GM19023 (cell line): ENCODE data around the gene ABCD2.
"Not testable (repeated sequence)": the region's sequence is repeated elsewhere in the genome, so short reads cannot be mapped to it uniquely, and the experiment has no call there.

Experiments
- ATAC-seq: cut with Tn5 transposase; IDR thresholded peaks from one replicate; pipeline ENCODE4 v1.9.1; 2021; ENCODE audit warnings: mild to moderate bottlenecking, moderate library complexity; ENCODE audit not compliant: unreplicated experiment

The ABCD2 gene

DNA sequence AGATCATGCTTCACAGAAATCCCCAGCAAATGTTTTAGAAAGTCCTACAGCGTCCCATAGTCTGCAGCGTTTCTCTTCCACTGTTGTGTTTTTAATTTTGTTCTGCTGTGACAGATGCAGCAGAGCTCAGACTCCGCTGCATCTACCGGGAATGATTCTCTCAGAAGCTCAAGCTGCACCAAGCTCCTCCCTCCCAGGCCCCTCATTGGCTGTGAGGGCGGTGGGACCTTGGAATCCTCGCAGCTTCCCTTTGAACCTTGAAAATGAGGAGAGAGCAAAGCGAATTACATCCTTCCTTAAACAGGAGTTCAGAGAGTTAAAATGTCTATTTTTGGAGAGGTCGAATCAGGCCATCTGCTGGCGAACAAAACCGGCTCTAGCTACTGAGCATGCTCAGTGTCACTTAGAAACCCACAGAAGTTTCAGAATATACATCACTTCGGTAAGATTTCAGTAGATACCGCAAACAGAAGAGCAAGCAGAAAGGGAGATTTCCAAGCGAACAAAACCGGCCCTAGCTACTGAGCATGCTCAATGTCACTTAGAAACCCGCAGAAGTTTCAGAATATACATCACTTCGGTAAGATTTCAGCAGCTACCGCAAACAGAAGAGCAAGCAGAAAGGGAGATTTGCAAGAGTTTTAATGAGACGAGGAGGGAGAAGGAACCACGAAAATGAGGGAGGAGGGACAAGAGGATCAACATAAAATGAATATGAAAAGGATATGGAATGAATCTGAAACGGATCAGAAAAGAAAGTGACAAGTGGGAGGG is at the start of gene ABCD2:
ABCD2 (minus strand) TSS at position 144 of the 774 bp plus-strand sequence. CDS start 188 bp downstream, outside the sequence.
- ATAC-seq, result peak; percentile 79

DNA sequence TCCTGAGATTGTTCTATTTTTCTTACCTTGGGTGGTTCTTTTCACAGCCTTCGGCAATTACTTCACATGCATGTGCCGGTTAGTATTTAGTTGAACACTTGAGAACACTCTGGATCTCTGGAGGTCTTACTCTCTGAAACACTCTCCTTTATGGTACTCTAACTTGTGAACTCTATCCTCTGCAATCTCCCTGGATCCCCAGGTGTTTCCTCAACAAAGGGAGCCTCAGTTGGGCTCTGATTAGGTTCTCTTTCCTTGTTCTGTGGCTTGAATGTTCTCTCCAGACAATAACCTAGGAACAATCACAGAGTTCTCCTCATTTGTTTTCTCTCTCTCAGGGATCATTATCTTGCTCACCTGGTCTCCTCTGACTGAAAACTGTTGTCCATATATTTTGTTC is 40.5 kb upstream of the ABCD2 start:
- no peak for ATAC-seq

DNA sequence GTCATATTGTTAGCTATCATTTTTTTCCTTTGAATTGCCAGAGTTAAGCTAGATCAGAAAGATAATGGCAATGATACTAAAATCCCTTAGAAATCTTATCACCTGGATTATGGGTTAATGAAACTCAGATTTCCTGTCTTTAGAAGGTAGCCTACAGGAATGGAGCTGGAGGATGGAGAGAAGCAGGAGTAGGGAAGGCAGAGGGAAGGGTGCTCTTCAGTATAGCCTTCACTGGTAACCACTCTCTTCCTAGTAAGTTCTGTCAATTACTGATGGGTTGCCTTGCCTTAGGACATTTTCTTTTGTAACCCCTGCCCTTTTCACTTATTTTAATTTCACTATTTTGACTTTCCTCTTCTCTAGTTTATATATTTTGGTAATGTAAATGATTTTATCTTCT is 27.8 kb upstream of the ABCD2 start:
- no peak for ATAC-seq

DNA sequence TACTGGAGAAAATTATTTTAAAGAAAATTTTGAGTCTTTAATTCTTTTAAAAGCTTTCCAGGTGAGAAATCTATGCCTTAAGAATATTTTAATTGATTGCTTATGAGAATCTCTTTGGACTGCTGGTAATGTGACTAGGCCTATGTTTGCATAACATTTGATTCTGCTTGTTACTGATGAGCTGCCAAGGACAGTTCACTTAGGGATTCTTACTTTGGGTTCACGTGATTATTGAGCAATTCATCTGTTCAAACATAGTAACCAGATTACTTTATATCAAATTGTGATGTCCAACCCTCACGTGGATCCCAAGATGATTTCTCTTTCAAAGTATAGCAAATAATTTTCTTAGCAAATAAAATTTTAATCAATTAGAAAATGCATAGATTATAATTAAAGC is 27.4 kb upstream of the ABCD2 start:
- ATAC-seq, result no peak

DNA sequence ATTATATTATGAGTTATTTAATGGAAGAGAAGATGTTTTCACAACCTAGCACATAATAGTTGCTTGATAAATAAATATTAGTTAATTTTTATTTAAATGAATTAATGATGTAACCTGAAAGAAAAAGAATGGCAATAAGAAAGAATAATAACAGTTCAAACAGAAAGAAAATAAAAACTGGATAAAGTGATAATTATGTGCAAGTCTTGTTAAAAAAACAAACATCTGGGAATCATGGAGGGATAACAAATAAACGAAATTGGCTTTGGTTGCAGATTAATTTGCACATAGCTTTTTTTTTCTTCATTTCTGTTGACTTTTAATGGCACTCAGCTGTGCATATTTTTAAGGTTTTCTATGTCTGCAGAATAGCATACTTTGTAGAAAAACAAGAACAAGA is 23.4 kb upstream of the ABCD2 start:
- no peak for ATAC-seq

DNA sequence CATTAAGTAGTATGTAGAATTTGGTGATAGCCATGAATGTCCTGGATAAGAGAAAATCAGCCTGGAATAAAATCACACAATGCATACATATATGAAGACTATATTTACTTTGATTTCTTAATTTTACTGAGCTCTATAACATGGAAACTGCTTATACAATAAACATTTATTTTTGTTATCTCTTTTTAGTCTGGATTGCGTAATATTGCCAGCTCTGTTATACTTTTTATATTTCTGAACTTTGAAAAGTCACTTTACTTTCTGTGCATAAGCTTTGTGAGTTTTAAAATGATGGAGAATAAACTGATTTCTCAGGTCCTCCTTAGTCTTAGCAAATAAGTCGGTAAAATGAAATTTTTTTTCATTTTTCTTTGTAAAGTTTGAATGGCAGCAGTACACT is 19.2 kb upstream of the ABCD2 start:
- ATAC-seq, result no peak

DNA sequence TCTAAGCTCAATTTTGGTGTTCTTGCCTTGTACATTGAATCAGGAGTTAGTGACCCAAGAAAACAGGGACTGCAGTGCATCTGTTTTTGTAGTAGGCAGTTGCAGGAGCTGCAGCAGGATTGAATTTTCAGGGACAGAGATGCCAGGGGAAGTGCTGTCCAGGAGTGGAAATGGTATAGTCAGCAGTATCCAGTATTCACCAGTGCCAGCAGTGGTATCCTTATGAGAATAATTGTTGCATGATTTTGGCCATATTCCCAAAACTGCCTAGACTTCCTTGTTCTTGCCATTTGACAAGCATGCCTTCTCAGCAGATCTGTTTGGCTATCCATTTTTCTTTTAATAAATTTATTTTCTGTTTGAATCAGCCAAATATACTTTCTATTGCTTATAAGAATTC is 18.6 kb upstream of the ABCD2 start:
- ATAC-seq, result no peak

DNA sequence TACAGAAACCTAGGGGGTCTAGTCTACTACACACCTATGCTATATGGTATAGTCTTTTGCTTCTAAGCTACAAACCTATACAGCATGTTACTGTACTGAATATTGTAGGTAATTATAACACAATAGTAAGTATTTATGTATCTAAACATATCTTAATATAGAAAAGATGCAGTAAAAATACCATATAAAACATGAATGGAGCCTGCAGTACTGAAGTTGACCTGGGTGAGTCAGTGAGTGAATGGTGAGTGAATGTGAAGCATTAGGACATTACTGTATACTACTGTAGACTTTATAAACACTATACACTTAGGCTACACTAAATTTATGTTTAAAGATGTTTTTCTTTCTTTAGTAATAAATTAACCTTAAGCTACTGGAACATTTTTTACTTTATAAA is 13.1 kb upstream of the ABCD2 start:
- ATAC-seq, result no peak

DNA sequence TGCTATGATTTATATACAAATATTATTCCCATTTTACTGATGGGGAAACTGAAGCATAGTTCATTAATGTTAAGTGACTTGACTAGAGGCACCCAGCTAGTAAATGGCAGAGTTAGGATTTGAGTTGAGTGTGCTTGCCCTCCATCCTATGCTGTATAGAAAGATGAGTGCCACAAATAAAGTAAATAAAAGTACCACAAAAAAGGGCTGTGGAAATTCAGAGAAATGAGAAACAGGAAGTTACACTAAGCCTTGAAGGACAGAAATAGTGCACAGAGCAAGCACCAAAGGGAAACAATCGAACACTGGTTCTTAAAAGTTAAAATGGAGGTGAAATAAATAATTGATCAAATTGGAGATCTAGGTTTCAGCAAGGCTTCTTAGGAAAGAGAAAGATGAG is 9.2 kb upstream of the ABCD2 start:
- no peak for ATAC-seq

DNA sequence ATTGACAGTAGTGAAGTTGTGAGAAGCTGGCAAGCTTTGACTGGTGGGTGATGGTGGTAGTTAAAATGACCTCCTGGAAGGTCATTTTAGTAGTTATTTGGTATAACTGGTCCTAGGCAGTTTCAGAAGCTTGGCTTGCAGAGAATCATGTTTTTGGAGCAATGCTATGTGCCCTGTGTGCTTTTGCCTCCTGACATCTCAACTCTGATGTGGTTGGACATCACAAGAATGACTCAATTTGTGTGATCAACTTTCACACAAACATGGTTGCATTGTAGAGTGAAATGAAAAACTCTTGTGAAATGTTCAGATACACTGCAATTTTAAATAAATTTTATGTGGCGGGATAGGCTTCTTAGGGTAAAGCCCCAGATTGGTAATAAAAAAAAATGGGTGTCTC is 8.3 kb upstream of the ABCD2 start:
- ATAC-seq, result no peak

DNA sequence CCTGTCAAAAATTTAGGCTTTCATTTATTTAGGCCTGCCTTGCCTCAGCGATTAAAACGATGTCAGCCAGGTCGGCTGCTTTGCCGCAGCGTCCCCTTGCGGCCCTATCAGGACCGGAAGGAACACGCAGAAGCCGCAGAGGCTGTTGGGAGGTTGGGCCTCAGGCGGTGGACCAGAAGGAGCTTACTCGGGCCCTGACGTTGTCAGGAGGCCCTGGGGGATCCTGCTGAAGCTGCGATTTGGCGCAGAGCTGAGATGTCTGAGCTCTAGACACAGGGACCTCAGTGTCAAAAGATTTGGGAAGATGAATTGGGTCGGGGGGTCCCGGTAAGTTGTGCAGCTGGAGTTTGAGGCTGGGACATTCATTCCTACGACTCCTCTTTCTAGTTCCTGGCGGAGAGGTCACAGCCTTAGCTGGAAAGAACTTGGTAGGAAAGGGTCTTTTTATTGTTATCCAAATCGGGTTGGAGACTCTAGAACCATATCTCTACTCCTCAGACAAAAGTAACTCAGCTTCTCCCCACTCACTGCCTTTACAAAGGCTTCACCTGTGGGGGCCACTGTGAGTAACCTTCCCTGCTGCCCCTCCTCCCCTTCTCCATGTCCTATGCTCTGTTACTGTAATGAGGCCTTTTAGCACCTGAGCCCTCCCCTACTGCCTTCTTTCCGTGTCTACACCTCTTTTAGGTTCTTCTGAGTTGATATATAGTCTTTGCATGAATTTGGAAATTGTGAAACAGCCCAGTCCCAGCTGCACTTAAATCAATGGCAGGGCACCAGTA is 6.6 kb upstream of the ABCD2 start:
- no peak for ATAC-seq

DNA sequence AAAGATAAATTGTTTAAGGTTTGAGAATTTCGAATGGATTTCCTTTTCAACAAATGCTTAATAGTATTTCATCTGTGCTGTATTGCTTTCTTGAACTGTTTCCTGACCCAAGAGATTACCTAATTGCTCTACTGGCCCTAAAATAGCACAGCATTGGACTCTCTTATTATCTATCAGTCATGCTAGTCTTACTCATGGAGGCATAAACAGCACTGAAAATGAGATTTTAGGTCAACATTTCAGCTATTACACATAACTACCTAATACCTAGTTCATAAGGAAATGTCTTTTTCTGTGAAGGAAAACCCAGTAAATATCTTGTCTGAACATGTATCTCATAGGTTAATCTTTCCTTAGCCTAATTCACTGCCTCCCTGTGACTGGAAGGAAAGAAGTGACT is 4.3 kb upstream of the ABCD2 start:
- ATAC-seq, result no peak

DNA sequence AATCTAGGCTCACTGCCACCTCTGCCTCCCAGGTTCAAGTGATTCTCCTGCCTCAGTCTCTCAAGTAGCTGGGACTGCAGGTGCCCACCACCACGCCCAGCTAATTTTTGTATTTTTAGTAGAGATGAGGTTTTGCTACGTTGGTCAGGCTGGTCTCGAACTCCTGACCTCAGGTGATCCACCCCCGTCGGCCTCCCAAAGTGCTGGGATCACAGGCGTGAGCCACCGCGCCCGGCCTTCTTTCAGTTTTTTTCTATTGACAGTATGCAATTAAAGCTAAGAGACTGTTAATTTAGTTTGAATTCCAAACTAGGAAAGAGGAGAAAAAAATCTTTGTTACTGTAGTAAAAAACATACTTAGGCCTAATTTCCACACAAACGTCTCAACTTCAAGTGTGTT is 3.6 kb upstream of the ABCD2 start:
- not testable (repeated sequence) for ATAC-seq

DNA sequence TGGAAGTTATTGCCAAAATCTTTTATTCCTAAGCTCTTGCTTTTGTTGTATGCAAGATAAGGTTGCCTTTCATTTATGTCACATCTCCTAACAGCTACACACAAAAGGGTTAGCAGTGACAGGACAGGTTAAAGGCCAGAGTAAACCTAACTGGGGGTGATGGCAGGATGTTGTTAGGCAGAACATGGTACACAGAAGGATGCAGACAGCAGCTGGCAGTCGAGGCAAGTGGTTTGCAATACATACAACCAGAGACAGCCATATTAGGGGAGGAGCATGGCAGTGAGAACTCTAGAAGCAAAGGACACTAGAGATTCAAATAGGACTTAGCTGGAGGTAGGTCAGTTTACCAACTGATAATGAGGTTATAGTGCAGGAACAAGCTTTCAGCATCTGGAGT is 2.7 kb upstream of the ABCD2 start:
- no peak for ATAC-seq

DNA sequence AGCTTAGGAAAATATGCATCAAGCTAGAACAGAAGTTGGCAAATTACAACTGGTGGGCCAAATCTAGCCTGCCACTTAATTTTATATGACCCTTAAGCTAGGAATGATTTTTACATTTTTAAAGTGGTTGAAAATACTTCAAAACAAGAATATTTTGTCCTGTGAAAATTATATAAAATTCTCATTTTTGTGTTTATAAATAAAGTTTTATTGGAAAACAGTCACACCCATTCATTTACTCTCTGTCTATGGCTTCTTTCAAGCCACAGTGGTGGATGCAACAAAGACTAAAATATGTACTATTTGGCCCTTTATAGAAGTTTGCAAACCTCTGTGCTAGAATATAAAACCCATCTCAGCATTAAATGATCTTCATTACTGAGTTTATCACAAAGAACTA is 2.1 kb upstream of the ABCD2 start:
- no peak for ATAC-seq

DNA sequence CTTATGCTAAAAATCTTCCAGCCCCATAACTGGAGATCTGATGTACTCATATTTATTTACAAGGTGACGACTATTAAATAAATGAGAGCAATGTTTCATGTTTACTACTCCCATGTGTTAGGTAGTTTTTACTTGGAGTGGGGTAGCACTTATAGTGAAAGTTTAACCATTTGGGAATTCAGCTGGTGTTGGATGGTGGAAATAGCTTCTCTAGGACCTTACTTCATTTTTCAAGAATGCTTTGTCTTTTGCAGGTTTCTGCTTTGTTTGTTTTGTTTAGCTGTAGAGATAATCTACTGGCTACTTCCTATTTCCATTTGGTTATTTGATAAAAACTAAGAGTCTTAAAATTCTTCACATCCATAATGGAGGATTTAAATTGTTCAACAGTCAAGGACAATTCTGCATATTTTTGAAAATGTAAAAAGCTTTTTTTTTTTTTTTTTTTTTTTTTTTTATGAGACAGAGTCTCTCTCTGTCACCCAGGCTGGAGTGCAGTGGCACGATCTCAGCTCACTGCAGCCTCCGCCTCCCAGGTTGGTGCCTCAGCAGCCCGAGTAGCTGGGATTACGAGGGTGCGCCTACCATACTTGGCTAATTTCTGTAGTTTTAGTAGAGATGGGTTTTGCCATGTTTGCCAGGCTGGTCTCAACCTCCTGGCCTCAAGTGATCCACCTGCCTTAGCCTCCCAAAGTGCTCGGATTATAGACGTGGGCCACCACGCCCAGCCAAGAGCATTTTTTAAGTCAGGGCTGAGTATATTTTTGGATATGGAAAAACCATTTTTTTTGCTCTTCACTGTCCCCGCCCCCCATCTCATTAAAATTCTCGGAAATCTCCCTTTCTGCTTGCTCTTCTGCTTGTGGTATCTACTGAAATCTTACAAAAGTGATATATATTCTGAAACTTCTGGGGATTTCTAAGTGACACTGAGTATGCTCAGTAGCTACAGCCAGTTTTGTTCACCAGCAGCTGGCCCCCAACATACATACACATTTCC is 1.4 kb upstream of the ABCD2 start:
- ATAC-seq, result peak; percentile 34

DNA sequence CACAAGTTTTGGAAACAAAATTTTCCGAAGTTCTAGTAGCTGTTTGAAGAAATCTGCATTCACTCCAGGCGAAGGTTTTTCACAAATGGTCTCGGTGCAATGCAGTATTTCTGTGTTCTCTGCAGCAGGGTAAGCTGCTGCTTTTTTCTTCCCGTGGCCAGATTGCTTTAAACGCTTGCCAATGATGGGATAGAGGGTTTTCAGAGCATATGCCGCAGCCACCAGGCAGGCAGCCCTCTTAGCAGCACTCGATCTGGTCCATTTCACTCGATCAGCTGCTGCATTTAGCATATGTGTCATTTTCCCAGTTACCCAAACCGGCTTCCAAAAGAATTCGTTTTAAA is 315 bp downstream of the ABCD2 start:
- ATAC-seq, result peak; percentile 24

DNA sequence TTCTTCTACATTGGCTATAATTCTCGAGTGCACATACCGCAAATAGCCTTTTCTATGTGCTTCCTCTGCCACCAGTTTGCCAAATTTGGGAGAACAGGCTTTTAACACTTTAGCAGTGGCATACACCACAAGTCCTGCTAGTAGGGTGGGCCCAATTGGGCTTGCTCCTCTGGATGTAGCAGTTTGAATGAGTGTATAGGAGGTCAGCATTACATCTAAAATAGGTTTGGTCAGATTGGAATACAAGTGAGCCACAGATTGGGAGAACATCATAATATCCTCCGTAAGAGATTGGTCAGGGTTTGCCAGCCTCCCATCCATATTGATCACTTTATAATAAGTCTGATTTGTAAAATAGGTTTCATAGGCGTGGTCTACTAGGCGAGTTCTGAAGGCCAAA is 902 bp downstream of the ABCD2 start:
- ATAC-seq, result no peak

DNA sequence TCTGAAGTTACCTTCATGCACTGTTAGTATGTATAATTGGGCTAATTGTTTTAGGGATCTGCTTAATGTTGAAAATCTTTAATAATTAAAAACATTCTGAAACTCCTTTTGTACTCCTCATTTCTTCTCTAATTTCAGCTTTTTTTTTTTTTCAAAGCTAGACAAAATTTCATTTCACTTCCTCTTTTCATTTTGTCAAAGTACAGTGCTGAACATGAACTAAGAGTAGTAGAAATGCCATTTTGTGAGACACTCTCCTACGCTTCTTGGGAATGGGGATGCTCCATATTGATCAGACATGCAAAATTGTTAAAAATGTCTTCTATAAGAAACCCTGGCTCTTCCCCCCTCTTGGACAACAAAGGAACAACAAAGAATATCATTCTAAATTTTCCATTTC is 1.7 kb downstream of the ABCD2 start:
- no peak for ATAC-seq

DNA sequence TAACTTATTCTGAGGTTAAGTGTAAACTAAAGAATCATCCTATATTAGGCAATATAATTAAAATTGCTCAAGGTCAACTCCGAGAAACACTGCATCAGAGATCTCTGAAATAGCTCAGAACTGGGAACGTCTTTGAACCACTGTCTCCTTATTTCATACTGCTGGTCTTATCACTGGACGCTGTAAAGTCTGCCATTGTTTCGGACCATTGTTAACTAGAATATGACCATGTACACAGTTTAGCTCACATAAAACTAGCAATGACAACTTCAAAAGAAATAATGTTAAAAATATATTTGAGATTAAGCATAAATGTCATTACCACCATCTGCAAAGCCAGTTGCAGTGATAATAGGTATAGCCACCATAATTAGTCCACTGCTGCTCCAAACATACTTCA is 2.9 kb downstream of the ABCD2 start:
- no peak for ATAC-seq

DNA sequence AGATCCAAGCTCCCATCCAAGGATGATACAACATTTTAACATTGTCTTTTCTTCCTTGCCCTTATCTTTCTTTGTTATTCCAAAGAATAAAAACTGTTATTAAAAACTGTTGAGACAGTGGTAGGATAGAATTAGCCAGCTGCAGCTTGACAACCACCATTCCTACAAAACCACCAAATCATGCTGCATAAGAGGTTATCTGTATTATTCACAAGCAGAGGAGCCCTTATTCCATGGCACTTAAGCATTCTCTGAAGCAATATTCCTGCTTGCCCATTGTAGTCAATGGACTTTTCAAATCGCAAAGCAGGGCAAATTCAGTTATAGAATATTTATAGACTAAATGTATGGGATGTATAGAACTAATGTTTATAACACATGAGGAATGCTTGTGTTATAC is 3.4 kb downstream of the ABCD2 start:
- ATAC-seq, result no peak
